Fibroblast of skin of right biceps (primary cell): ENCODE data around the gene SLC11A1.
A peak's percentile ranks its signal among the peaks of the same experiment; 100 is the strongest.

Experiments used
- DNase-seq: peaks from one replicate; pipeline ENCODE4 v3.0.0-alpha.2; 2013

The SLC11A1 gene

DNA sequence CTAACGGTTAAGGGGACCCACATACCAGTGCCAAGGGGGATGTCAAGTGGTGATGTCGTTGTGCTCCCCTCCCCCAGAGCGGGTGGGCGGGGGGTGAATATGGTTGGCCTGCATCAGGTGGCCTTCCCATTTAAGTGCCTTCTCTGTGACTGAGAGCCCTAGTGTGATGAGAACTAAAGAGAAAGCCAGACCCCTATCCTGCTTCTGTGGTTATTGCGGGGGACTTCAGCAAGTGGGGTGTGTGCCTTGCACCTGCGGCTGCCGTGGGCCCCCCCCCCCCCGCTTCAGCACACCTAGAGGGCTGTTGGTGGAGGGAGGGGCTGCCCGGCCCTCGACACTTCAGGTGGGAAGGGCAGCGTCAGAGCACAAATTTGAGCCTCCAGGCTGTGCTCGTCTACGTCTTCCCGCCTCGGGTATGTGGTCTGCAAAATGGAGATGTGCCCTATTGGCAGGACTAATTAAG lies 23.7 kb downstream of the SLC11A1 start:
- DNase-seq = peak; percentile 16

GRCh38 chr2:218406209-218406948 lies 24.3 kb downstream of the SLC11A1 start:
- DNase-seq = peak; percentile 96

DNA sequence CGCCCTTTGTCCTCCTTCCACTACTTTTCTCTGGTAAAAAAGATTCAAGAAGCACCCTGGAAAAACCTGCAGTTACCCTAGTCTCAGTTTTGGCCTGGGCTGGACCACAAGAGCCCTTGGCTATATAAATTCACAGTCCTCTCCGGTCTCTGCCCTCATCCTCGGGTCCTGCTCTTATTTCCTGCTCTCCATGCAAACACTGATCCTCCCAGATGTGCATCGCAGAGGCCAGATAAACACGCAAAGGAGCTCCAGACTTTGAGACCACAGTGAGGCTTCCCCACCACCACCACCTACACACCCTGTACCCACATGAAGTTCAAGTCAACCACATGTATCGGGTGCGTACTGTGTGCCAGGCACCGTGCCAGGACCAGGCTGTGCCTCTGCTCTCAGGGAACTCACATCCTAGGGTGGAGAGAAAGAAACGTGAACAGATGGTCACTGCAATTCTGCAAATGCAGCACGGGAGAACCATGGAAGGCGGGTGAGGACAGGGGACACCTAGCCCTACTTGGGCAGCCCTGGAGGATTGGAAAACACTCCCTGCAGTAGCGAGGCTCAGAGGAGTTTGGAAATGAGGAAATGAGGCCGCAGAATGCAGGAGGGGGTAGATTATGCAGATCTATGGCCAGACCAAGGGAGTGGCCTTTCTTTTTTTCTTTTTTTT lies 25.0 kb downstream of the SLC11A1 start:
- peak; percentile 43 for DNase-seq

GRCh38 chr2:218407717-218408116 lies 25.6 kb downstream of the SLC11A1 start:
- no peak for DNase-seq

- DNase-seq = no peak
Measured at GRCh38 chr2:218418321-218418716, 36.2 kb downstream of the SLC11A1 start.

GRCh38 chr2:218418717-218419458 lies 36.8 kb downstream of the SLC11A1 start, which contains the start of gene VIL1:
Gene VIL1, plus strand, starts transcription at chr2:218419123. Its CDS starts 4,656 bp downstream, at chr2:218423779.
- no peak for DNase-seq

DNA sequence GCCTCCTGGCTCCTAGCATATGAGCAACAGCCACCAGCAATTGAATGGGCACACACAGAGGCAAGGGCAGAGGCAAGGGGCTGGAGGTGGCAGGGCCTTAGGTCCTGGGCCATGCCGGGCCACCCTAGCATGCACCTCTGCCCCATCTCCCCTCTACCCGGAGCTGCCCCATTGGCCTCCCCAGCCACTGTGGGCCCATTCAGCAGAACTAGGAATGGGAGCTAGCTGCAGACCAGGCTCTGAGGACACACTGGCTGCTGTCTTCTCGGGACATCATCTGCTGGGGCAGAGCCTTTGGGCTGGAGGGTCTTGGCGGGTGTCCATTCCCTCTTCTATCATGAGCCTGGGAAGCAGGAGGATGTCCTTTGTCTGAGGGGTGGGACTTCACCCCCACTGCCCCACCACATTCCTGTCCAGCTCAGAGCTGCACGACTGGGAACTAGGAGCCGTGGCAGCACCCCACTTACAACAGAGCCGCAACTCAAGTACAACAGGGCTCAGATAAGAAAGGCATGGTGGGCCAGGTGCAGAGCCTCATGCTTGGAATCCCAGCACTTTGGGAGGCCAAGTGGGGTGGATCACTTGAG lies 37.6 kb downstream of the SLC11A1 start:
- no peak for DNase-seq

DNA sequence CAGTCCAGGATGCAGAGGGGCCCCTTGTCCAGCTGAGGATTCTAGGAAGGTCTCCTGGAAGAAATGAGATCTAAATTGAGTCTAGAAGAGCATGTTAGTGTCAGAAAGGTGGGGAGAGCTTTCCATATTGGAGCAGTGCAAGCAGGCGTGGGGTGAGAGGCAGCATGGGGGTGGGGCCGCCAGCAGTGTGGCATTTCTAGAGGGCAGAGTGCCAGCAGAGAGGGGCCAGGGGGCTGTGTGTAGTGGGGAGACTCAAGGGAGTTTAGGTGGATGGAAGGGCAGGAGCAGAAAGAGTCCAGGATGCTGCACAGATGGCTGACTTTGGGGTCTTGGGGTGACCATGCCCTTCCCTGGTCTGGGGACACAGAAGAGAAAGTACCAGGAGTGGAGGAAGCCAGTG lies 39.0 kb downstream of the SLC11A1 start:
- DNase-seq = no peak

DNA sequence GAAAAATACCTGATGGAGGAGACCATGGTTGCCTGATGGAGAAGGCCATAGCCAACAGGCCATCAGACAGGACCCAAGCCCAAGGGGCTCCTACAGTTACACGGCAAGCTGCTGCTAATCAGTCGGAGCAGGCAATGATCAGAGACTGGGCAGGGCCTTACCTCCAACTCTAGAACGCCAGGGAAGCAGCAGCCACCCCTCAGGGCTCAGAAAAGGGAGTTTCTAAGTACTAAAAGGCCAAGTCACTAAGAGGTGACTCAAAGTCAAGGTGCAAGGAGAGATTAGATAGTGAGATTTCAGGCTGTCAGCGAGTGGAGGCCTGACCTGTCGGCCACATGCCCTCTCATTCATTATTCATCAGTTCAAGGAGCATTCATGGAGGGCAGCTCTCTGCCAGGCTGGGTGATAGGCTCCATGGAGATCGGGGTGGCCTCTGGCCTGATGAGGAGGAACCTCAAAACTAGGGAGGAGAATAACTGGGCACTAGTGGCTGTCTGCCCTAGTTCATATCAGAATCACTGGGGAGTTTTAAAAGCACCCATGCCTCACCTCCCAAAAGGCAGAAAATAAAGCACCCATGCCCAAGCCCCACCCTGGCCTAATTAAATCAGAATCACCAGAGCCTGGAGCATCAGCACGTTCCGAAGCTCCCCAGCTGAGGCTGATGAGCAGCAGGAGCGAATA lies 40.5 kb downstream of the SLC11A1 start:
- no peak for DNase-seq

DNA sequence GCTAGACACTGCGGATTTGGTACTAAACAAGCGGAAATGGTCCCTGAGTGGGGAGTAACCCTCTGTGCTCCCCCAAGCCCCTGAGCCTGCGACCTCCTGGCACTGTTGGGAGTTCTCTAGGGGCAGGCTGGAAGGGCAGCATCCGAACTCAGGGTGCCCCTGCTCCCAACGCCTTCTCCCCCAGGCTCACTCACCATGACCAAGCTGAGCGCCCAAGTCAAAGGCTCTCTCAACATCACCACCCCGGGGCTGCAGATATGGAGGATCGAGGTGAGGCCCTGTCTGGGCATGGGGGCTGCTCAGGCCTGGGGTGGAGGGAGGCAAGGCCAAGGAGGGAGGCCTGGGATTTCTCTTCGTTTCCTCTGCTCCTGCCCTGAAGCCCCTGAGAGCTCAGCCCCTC lies 41.5 kb downstream of the SLC11A1 start:
- no peak for DNase-seq

- no peak for DNase-seq
Measured at GRCh38 chr2:218425531-218425930, 43.5 kb downstream of the SLC11A1 start.

DNA sequence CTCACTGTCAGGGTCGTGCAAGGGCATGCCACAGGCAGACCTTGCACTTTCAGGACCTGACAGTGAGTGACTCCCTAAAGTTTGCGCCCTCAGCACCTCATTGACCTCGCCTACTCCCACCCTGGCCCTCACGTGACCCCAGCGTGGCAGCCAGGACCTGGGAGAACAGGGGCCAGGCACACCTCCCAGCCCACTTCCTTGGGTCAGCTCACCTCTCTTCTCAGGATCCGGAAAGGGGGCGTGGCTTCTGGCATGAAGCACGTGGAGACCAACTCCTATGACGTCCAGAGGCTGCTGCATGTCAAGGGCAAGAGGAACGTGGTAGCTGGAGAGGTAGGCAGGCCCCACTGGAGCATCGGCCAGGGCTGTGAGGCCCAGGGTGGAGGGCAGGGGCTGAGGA lies 45.7 kb downstream of the SLC11A1 start:
- no peak for DNase-seq

- no peak for DNase-seq
Measured at GRCh38 chr2:218428846-218429558, 46.9 kb downstream of the SLC11A1 start.

DNA sequence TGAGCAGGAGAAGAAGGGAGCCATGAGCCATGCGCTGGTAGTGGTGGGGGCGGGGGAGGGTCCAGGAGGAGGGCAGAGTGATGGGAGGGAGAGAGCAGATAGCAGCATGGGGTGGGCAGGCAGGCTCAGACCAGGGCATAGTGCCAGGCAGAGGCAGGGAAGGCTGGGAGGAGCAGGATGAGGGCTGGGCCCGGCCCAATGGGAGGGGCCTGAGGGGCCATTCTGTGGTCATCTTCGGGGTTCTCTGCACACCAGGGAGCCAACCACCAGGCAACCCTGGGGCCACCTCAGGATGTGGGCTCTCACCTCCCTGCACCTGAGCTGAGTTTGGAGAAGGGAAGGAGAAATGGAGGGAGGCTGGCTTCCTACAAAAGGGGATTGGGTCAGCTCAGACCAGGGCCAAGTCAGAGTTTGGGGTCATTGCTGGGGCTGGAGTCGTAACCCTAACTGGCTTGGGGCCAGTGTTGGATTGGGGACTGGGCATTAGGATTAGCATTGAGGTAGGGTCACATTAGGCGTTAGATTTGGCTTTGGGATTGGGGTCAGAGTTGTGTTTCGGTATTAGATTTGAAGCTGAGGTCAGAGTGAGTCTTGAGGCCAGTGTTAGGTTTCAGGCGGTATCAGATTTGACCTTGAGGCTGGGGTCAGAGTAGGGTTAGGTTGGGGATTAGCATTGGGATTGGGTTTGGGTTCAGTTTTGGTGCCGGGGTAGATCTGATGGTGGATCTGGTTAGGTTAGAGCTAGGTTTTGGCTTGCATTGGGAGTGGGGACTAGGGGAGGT lies 48.0 kb downstream of the SLC11A1 start:
- no peak for DNase-seq

DNA sequence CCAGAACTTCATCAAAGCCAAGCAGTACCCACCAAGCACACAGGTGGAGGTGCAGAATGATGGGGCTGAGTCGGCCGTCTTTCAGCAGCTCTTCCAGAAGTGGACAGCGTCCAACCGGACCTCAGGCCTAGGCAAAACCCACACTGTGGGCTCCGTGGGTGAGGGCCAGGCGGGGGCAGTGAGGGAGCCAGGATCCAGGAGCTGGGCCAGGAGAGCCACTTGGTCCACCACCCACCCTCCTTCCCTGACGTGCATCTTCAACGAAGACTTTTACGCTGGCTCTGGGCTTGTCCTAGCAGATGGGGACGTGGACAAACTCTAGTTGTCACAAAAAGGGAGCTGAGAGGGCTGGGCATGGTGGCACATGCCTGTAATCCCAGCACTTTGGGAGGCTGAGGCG lies 48.6 kb downstream of the SLC11A1 start:
- DNase-seq = no peak

DNA sequence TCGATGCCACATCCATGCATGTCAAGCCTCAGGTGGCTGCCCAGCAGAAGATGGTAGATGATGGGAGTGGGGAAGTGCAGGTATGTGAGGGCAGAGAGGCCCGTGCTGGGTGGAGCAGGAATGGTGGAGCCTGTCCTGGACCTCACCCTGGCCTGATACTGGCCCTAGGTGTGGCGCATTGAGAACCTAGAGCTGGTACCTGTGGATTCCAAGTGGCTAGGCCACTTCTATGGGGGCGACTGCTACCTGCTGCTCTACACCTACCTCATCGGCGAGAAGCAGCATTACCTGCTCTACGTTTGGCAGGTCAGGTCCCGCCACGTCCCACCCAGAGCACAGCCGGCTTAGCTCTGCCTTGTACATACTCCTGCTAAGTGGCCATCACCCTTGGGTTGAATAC lies 49.8 kb downstream of the SLC11A1 start:
- DNase-seq = no peak

DNA sequence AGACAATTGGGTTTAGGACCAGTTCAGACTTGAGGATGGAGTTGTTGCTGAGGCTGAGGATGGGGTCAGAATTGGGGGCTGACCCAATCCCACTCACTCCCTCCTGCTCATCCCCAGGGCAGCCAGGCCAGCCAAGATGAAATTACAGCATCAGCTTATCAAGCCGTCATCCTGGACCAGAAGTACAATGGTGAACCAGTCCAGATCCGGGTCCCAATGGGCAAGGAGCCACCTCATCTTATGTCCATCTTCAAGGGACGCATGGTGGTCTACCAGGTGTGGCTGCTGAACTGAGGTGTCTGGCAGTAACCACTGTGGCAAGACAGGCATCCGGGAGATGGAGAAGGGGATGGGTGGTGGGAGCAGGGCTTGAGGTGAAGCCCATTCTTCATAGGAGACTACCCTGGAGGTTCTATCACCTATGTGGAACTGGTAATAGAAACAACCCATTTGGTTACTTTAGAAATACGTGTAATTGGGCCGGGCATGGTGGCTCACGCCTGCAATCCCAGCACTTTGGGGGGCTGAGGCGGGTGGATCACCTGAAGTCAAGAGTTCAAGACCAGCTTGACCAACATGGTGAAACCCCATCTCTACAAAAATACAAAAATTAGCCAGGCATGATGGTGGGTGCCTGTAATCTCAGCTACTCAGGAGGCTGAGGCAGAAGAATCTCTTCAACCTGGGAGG lies 50.7 kb downstream of the SLC11A1 start:
- no peak for DNase-seq

GRCh38 chr2:218434456-218434855 lies 52.4 kb downstream of the SLC11A1 start:
- DNase-seq = no peak

DNA sequence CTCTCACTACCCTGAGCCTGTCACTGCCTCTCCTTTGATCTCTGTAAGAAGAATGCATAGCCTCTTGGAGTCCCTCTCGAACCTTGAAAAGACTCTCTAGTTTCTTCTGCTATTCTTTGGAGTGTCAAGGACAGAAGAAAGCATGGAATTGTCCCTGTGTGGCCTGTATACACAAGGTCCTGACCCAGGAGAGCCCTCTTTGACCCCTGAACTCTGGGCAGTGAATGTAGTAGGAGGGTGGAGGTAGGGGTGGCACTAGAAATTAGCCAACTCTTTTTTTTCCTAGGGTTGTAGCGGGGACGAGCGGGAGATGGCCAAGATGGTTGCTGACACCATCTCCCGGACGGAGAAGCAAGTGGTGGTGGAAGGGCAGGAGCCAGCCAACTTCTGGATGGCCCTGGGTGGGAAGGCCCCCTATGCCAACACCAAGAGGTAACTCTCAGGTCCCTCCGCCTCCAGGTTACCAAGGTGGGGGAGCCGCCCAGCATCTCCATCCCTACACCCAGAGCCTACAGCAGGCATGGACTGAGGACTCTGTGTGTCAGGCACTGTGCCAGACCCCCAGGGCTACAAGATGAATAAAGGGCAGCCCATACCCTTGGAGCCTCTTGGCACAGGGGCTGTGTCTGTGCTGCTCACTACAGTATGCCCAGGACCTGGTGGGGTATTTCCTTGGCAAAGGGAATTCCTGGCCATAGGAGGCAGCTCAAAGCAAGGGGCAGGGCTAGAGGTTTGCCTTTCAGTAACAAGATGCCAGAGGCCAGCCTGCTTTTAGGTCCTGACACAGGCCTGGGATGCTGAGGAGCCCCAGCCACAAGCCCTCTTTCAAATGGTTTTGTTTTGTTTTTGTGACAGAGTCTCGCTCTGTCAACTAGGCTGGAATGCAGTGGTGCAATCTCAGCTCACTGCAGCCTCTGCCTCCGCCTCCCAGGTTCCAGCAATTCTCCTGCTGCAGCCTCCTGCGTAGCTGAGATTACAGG lies 53.2 kb downstream of the SLC11A1 start:
- DNase-seq = no peak
